ENCODE data around the gene HSPD1.

- TF ChIP-seq CTCF (IDR thresholded peaks at IDR 0.05) = no peak
- no peak for TF ChIP-seq POLR2A (IDR thresholded peaks at IDR 0.05)
Observed at GRCh38 chr2:197460649-197461048, 39.0 kb downstream of the HSPD1 start.
